Mucosa of rectum (tissue), 2 donors: ENCODE data around the gene ULK4.
"Not testable (repeated sequence)": the region's sequence is repeated elsewhere in the genome, so short reads cannot be mapped to it uniquely, and the experiment has no call there.

Experiments used
- H3K27ac ChIP-seq, 2 donors: one replicate each; pipeline ENCODE4 v1.7.0; 2013; ENCODE audit warnings: inconsistent platforms in 2 of 2, low read depth in 2 of 2, low read length in 2 of 2
- H3K27me3 ChIP-seq, 2 donors: one replicate each; pipeline ENCODE4 v1.7.0; 2013; ENCODE audit warnings: low read length in 2 of 2; ENCODE audit not compliant: control insufficient read depth in 2 of 2, insufficient read depth in 2 of 2
- H3K36me3 ChIP-seq, 2 donors: one replicate each; pipeline ENCODE4 v1.7.0; 2013; ENCODE audit warnings: low read length in 2 of 2; ENCODE audit not compliant: control insufficient read depth in 2 of 2, insufficient read depth in 2 of 2
- H3K4me1 ChIP-seq, 2 donors: one replicate each; pipeline ENCODE4 v1.7.0; 2013; ENCODE audit warnings: low read length in 2 of 2, mild to moderate bottlenecking in 1 of 2; ENCODE audit not compliant: control insufficient read depth in 2 of 2, insufficient read depth in 2 of 2
- H3K4me3 ChIP-seq, 2 donors: one replicate each; pipeline ENCODE4 v1.7.0; 2013; ENCODE audit warnings: low read length in 2 of 2
- H3K9ac ChIP-seq, 2 donors: one replicate each; pipeline ENCODE4 v1.7.0; 2013; ENCODE audit warnings: low read length in 2 of 2, low read depth in 1 of 2, mild to moderate bottlenecking in 1 of 2
- H3K9me3 ChIP-seq, 2 donors: one replicate each; pipeline ENCODE4 v1.7.0; 2013; ENCODE audit warnings: low read length in 2 of 2; ENCODE audit not compliant: control insufficient read depth in 2 of 2
- donor health status: healthy.
- donor health status: Normal muscosa, but diverticular disease.

ULK4 gene

GRCh38 chr3:41989518-41989917, 27.6 kb upstream of the ULK4 start:
- Histone ChIP-seq H3K27ac (no peak overlapping the region), H3K36me3 (no peaks in the 10 kb centered on the region), H3K4me3 (no peak overlapping the region), H3K27me3 (no peaks in the 10 kb centered on the region), H3K9me3 (no peaks in the 10 kb centered on the region), H3K4me1 (no peaks in the 10 kb centered on the region), H3K9ac (no peak overlapping the region)

GRCh38 chr3:41987627-41988026, 25.7 kb upstream of the ULK4 start:
- Histone ChIP-seq H3K27ac (no peak overlapping the region), H3K4me3 (no peak overlapping the region), H3K27me3 (no peaks in the 10 kb centered on the region), H3K4me1 (no peaks in the 10 kb centered on the region), H3K9me3 (no peaks in the 10 kb centered on the region), H3K9ac (no peak overlapping the region), H3K36me3 (no peaks in the 10 kb centered on the region)

- Histone ChIP-seq H3K27me3 (no peaks in the 10 kb centered on the region), H3K9ac (no peak overlapping the region)
These were observed 24.7 kb upstream of the ULK4 start for GRCh38 chr3:41986561-41986960.

GRCh38 chr3:41985018-41985417, 23.1 kb upstream of the ULK4 start:
- H3K36me3 ChIP-seq, result no peaks in the 10 kb centered on the region
- H3K9me3 ChIP-seq, result no peaks in the 10 kb centered on the region
- H3K9ac ChIP-seq, result no peak overlapping the region
- no peaks in the 10 kb centered on the region for H3K4me1 ChIP-seq
- no peaks in the 10 kb centered on the region for H3K27me3 ChIP-seq
- H3K4me3 ChIP-seq, result no peak overlapping the region
- no peak overlapping the region for H3K27ac ChIP-seq

More at GRCh38 chr3:41986561-41986960, 24.7 kb upstream of the ULK4 start:
- no peaks in the 10 kb centered on the region for H3K36me3 ChIP-seq
- H3K4me3 ChIP-seq, result no peak overlapping the region
- no peaks in the 10 kb centered on the region for H3K9me3 ChIP-seq
- no peak overlapping the region for H3K27ac ChIP-seq
- no peaks in the 10 kb centered on the region for H3K4me1 ChIP-seq

- not testable (repeated sequence) for H3K9me3 ChIP-seq, H3K27me3 ChIP-seq, H3K9ac ChIP-seq, H3K27ac ChIP-seq, H3K36me3 ChIP-seq, H3K4me3 ChIP-seq, H3K4me1 ChIP-seq
These were observed 21.2 kb upstream of the ULK4 start for GRCh38 chr3:41983091-41983490.

- not testable (repeated sequence) for H3K4me3 ChIP-seq, H3K27ac ChIP-seq, H3K9ac ChIP-seq, H3K9me3 ChIP-seq, H3K36me3 ChIP-seq, H3K27me3 ChIP-seq, H3K4me1 ChIP-seq
These were observed 15.5 kb upstream of the ULK4 start for GRCh38 chr3:41977401-41977800.

GRCh38 chr3:41975416-41976103, 13.7 kb upstream of the ULK4 start:
- Histone ChIP-seq H3K4me1 (no peaks in the 10 kb centered on the region), H3K27me3 (no peaks in the 10 kb centered on the region), H3K9me3 (no peaks in the 10 kb centered on the region), H3K27ac (no peak overlapping the region), H3K9ac (no peak overlapping the region), H3K4me3 (no peak overlapping the region), H3K36me3 (no peaks in the 10 kb centered on the region)

GRCh38 chr3:41974223-41974622, 12.3 kb upstream of the ULK4 start:
- Histone ChIP-seq H3K9me3 (no peaks in the 10 kb centered on the region), H3K4me3 (no peak overlapping the region), H3K36me3 (no peaks in the 10 kb centered on the region), H3K4me1 (no peaks in the 10 kb centered on the region), H3K27me3 (no peaks in the 10 kb centered on the region), H3K27ac (no peak overlapping the region), H3K9ac (no peak overlapping the region)

GRCh38 chr3:41972802-41973201, 10.9 kb upstream of the ULK4 start:
- Histone ChIP-seq H3K4me3 (no peak overlapping the region), H3K27me3 (no peaks in the 10 kb centered on the region), H3K36me3 (no peaks in the 10 kb centered on the region), H3K9me3 (no peaks in the 10 kb centered on the region), H3K4me1 (no peaks in the 10 kb centered on the region), H3K27ac (no peak overlapping the region), H3K9ac (no peak overlapping the region)

GRCh38 chr3:41966206-41966605, 4.3 kb upstream of the ULK4 start:
- H3K4me3 ChIP-seq, result no peak overlapping the region
- H3K27me3 ChIP-seq, result no peaks in the 10 kb centered on the region
- no peaks in the 10 kb centered on the region for H3K9me3 ChIP-seq
- H3K9ac ChIP-seq, result no peak overlapping the region
- no peak overlapping the region for H3K27ac ChIP-seq
- peaks cover 0 to 6% of the 10 kb centered on the region in 2 donors for H3K4me1 ChIP-seq
- no peaks in the 10 kb centered on the region for H3K36me3 ChIP-seq

- peaks cover 6 to 12% of the 10 kb centered on the region in 2 donors for H3K4me1 ChIP-seq
- no peaks in the 10 kb centered on the region for H3K36me3 ChIP-seq
- no peak overlapping the region for H3K9ac ChIP-seq
- H3K9me3 ChIP-seq, result no peaks in the 10 kb centered on the region
- no peaks in the 10 kb centered on the region for H3K27me3 ChIP-seq
- no peak overlapping the region for H3K4me3 ChIP-seq
- H3K27ac ChIP-seq, result no peak overlapping the region
These were observed 1.9 kb upstream of the ULK4 start for GRCh38 chr3:41963823-41964222.
